Measurements from ENCODE around the gene GHRHR.

GHRHR gene

DNA sequence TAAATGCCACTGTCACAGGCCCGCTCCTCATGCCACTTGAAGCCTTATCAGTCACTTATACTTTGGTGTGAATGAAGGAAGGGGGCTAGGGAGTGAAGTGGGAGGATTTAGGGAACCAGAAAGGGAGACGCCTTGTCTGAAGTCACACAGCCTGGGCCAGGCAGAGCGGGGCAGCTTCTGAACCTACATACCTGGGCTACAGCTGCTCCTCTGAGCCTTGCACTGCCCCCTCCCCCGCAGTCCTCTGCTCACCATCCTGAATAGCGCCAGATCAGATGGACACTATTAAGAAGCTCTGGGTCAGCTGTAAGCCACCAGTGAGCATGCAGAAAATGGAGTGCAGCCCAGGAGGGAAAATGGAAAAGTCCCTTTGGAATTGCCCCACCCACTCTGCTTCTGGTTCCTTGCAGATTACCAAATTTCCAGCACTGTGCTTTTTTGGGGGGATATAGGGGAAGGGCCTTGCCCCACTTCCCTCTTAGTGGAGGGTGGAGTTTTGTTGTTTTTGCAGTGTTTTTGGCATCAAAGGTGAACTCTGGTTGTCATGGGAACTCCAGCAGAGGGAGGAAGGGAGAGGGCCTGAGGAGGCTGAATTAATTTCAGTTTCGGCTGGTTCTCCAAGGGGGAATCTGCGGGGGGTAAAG is 53.4 kb downstream of the GHRHR start:
- DNase-seq = no peak

GRCh38 chr7:31017721-31018120 is 54.0 kb downstream of the GHRHR start:
- no peak for DNase-seq

GRCh38 chr7:31019509-31019908 is 55.8 kb downstream of the GHRHR start:
- peak; percentile 46 for DNase-seq

DNA sequence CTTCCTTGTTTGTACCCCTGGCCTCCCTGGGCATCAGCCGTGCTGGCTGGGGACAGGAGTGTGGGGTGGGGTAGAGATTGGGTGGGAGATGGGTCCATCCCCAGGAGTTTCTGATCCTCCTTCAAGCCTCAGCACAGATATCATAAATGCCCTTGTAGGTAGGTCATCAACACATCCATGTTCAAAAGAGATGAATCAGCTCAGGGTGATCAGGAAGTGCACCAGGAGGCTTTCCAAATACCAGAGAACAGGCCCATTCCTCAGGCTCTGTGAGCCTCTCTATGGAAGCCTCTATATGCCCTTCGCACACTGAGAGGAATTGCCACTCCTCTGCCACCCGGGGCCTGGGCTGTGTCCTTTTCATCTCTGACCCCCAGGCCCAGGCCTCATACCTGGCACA is 56.4 kb downstream of the GHRHR start:
- no peak for DNase-seq

GRCh38 chr7:31020652-31021051 is 56.9 kb downstream of the GHRHR start:
- no peak for DNase-seq

- DNase-seq = no peak
Observed at GRCh38 chr7:31022117-31022516, 58.4 kb downstream of the GHRHR start.

DNA sequence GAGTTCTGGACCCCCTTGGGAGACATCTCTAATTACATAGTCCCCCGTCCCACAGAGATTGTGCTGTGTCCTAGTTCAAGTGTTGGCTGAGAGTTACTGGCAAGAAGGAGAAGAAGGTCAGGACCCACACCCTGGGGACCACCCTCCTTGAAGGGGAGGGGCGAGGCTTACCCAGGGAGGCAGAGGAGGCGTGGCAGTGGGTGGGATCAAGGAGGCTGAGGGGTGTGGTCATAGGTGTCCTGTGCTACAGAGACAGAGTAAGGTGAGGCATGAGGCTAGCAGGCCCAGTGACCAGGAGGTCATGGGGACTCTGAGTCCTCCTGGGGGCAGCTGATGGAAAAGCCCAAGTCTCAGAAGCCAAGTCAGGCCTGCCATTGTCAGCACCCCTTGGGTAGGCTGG is 59.0 kb downstream of the GHRHR start:
- DNase-seq = peak; percentile 16

DNA sequence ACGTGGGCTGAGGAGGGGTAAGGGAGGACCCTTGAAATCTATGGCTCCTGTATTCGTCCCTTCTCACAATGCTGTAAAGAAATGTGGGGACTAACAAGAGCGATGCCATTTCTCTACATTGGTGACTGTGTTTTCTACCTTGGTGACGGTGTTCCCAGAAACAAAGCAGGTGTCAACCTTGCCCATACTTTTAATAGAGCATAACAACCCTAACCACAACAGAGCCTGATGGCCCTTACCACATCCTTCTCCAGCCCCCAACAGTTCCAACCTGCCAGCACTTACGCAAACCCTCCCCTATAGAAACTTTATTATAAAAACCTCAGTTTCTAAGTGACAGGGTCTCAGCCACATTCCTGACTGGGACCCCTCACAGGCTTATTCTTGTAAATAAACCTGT is 60.1 kb downstream of the GHRHR start:
- DNase-seq = peak; percentile 50

GRCh38 chr7:31027161-31027965 is 63.6 kb downstream of the GHRHR start:
- no peak for DNase-seq

DNA sequence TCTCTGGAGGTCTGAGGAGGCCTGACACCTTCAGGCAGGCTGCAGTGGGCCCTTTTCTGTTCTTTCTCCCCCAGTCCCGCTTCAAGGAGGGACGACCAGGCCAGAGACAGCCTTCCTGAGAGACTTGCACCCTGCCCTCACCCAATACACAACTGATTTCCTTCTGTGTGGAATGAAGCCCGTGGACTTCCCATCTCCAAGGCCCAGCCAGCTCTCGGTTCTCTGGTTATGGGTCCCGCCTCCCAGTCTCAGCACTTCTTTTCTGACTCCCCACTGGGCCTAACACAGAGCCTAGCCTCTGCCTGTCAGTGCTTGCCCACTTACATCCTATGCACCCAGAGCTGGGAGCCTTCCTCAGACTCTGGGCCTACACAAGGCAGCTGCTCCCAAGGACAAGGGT is 64.3 kb downstream of the GHRHR start:
- no peak for DNase-seq

DNA sequence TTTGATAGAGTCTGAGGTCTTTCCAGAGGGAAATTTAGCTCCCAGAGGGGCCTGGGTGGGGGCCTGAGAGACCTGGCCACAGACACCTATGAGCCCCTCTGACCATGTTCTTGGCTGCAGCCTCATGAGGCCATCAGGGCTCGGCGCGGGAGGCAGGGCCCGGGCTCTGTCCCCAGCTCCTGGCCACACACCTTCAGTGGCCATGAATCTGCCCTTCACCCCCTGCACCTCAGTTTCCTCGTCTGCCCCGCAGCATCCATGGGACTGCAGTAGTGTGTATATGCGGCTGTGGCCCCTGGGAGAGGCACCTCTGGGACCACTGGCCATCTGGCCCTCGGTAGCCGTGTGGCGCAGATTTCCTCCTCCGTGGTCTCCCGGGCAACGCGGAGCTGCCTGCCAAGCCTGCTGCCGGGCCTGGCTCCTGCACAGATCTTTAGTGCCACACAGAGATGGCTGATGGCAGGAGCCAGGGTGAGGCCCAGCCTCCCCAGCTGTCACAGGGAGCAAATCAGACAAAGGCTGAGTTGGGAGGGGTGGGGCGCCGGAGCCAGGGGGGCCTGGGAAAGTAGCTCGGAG is 64.8 kb downstream of the GHRHR start:
- DNase-seq = no peak
